ENCODE results near the gene MT2A.

The MT2A gene

DNA sequence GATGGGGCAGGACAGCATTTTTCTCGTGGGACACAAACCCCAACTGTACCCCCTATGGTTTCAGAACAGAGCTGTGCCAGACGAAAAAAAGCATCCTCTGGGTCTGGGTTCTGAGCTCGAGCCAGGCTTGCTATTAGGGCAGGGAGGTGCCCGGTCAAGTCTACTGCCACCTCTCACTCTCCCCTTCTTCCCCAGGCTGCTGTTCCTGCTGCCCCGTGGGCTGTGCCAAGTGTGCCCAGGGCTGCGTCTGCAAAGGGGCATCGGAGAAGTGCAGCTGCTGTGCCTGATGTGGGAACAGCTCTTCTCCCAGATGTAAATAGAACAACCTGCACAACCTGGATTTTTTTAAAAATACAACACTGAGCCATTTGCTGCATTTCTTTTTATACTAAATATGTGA is 18.3 kb downstream of the MT2A start:
- H3K4me3 ChIP-seq (ENCODE audit: low read length), result peak overlapping the region; percentile 68
- TF ChIP-seq, protein P1, sequence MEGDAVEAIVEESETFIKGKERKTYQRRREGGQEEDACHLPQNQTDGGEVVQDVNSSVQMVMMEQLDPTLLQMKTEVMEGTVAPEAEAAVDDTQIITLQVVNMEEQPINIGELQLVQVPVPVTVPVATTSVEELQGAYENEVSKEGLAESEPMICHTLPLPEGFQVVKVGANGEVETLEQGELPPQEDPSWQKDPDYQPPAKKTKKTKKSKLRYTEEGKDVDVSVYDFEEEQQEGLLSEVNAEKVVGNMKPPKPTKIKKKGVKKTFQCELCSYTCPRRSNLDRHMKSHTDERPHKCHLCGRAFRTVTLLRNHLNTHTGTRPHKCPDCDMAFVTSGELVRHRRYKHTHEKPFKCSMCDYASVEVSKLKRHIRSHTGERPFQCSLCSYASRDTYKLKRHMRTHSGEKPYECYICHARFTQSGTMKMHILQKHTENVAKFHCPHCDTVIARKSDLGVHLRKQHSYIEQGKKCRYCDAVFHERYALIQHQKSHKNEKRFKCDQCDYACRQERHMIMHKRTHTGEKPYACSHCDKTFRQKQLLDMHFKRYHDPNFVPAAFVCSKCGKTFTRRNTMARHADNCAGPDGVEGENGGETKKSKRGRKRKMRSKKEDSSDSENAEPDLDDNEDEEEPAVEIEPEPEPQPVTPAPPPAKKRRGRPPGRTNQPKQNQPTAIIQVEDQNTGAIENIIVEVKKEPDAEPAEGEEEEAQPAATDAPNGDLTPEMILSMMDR (conservative IDR thresholded peaks at IDR 0.05; ENCODE audit: low read depth, low read length), result no peak
- no peak for DNase-seq (ENCODE audit: low read depth)

DNA sequence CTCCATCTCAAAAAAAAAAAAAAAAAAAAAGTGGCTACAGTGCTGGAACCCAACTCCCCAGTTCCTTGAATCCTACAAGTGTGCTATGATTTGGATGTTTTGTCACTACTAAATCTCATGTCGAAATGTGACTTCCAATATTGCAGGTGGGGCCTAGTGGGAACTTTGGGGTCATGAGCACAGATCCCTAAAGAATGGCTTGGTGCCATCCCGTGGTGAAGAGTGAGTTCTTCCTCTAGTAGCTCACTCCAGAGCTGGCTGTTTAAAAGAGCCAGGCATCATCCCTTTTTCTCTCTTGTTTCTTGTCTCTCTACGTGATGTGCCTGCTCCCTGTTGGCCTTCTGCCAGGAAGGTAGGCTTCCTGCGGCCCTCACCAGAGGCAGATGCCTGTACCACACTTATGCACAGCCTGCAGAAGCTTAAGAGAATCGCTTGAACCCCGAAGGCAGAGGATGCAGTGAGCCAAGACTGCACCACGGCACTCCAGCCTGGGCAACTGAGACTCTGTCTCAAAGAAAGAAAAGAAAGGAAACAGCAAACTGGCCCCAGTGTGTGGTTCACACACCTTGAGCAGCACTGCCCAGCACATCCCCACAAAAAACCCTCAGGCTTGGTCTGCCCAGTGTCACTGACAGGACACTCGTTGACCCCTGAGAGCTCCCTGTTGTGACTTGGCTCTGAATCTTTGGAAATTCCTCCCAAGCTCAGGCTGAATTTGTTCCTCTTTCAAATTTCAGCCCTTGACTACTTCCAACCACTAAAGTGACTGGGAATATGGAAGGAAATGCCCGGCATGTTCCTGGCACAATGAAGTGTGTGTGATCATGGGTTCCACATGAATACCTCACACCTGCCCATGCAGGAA is 20.3 kb downstream of the MT2A start:
- no peak overlapping the region for H3K4me3 ChIP-seq (ENCODE audit: low read length)
- TF ChIP-seq, protein P1 (conservative IDR thresholded peaks at IDR 0.05; ENCODE audit: low read depth, low read length), result no peak
- no peak for DNase-seq (ENCODE audit: low read depth)

DNA sequence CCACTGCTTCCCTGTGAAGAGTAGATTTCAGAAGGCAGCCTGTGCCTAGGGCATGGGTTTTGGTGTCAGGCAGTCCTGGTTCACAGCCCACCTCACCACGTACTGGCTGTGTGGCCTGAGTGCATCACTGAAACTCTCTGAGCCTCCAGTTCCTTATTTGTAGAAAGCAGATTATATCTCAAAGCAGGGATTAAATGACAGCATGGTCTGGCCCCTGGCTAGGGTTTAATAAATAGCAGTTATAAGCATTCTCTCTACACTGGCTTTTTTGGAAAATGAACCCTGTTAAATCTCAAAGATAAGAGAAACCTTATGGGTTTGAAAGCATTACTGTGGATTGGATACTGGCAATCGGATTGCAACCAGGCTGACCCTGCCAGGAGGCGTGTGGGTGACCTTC is 21.1 kb downstream of the MT2A start:
- no peak overlapping the region for H3K4me3 ChIP-seq (ENCODE audit: low read length)
- no peak for DNase-seq (ENCODE audit: low read depth)
- TF ChIP-seq, protein P1 (conservative IDR thresholded peaks at IDR 0.05; ENCODE audit: low read depth, low read length), result no peak

DNA sequence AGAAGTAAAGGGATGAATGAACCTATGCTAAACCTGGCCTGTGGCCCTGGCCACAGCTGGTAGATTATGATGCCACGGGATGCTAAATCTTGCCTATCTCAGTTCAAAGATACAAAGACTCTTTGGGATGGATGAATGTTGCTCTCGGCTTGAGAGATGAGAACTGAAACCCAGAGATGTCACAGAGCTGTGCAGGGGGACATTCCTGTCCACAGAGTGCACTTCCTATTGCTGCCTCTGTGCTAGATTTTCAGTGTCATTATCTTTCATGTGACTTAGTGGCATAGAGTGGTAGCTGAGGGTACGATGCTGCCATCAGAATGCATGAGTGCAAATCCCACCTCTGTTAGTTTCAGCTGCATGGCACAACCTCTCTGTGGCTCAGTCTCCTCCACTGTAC is 21.8 kb downstream of the MT2A start:
- DNase-seq (ENCODE audit: low read depth), result no peak
- TF ChIP-seq, protein P1 (conservative IDR thresholded peaks at IDR 0.05; ENCODE audit: low read depth, low read length), result no peak

DNA sequence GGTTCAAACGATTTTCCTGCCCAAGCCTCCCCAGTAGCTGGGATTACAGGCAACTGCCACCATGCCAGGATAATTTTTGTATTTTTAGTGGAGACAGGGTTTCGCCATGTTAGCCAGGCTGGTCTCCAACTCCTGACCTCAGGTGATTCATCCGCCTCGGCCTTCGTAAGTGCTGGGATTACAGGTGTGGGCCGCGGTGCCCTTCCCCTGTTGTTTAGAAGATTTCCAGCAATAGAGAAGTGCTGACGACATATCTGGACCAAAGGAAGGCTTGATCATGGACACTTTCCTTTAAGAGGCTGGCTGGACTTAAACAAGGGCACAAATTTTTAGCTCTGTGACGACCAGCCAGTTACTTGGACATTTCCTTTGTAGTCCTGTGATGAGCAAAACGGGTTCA is 22.8 kb downstream of the MT2A start:
- TF ChIP-seq, protein P1 (conservative IDR thresholded peaks at IDR 0.05; ENCODE audit: low read depth, low read length), result no peak
- H3K4me3 ChIP-seq (ENCODE audit: low read length), result no peak overlapping the region
- DNase-seq (ENCODE audit: low read depth), result no peak

More for the DNA sequence above, 21.8 kb downstream of the MT2A start:
- no peak overlapping the region for H3K4me3 ChIP-seq (ENCODE audit: low read length)

DNA sequence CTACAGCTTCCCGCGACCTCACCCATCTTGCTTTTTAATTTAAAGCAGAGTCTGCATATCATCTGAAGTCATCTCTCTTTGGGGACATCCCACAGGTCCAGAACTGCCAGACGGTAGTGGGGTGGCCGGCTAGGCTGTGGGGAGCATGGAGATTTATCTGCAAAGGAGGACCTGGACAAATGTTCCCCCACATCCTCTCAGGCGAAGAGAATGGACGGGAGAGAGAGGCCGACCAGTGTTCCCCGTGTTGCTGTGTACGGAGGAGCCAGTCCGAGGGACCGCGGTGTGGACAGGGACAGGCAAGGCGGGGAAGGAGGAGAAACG is 23.4 kb downstream of the MT2A start:
- H3K4me3 ChIP-seq (ENCODE audit: low read length), result peak overlapping the region; percentile 39
- DNase-seq (ENCODE audit: low read depth), result no peak
- TF ChIP-seq, protein P1 (conservative IDR thresholded peaks at IDR 0.05; ENCODE audit: low read depth, low read length), result no peak

DNA sequence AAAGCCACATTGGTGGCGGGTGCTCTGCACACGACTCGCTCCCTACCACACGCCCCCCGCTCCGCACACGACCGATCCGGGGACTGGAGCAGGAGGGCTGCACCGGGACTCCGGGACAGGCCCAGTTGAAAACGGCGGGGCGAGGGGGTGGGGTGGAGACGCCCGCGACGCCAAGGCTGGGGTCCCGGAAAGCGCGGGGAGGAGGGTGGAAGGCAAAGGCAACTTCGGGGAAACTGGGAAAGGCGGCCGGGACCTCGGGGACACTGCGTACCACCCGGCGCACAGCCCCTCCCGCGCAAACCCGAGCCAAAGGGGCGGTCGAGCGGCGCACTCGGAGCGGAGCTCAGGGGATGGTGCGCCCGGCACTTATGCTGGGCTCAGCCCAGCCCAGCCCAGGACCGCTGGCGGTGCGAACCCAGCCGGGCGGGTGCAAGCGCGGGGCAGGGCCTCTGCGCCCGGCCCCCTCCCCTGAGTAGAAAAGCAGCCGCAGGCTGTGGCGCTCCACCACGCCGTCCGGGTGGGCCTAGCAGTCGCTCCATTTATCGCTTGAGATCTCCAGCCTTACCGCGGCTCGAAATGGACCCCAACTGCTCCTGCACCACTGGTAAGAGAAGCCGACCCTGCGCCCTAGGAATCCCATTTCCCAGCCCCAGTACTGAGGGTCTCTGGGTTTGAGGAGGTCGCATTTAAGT is 23.9 kb downstream of the MT2A start, which contains the start of gene MT1M:
MT1M (plus strand) TSS at position 504 of the 692 bp plus-strand sequence; CDS start at position 577, 73 bp downstream.
- DNase-seq (ENCODE audit: low read depth), result no peak
- TF ChIP-seq, protein P1 (conservative IDR thresholded peaks at IDR 0.05; ENCODE audit: low read depth, low read length), result no peak
- peak within 1 kb of the TSS; percentile 39 for H3K4me3 ChIP-seq (ENCODE audit: low read length)
